GM12878 (cell line): ENCODE results near the gene PIGU. TPM values are rescaled to one million over a fixed set of nuclear protein-coding genes. Genes with fewer than 3 reads are reported as not detected.

Source experiments
- ATAC-seq: fragments of 200-7000 bp; cut with Tn5 transposase; 3 replicates; pipeline ENCODE4 v1.9.1; 2020; ENCODE audit warnings: mild to moderate bottlenecking, moderate library complexity
- BruUV-seq: library from RNA; stranded (reverse); fragments of 400-500 nt; replicated peaks from 2 replicates; lab custom pipeline; 2021; lab: Mats Ljungman, UMichigan
- CTCF ChIA-PET: fragments of 300-600 bp; sonication (Branson Sonifier 250); formaldehyde crosslinking; extraction: SDS; loops from one replicate; lab custom pipeline; 2021; ENCODE audit warnings: inconsistent platforms; lab: Yijun Ruan, JAX
- POLR2A ChIA-PET: fragments of 350-600 bp; formaldehyde crosslinking; extraction: SDS; loops from one replicate; lab custom pipeline; 2021; ENCODE audit warnings: inconsistent platforms; lab: Charles Lee
- RAD21 ChIA-PET: fragments of 300-600 bp; sonication (Branson Sonifier 250); formaldehyde crosslinking; loops from one replicate; lab custom pipeline; 2023; ENCODE audit warnings: antibody characterized with exemption; ENCODE audit not compliant: unreplicated experiment; lab: Charles Lee
- SMC1A ChIA-PET: fragments of 300-600 bp; sonication (Branson Sonifier 250); formaldehyde crosslinking; loops from one replicate; lab custom pipeline; 2023; ENCODE audit not compliant: unreplicated experiment, uncharacterized antibody; lab: Charles Lee
- DNase-seq: peaks from one replicate; pipeline ENCODE4 v3.0.0-alpha.2; 2011; ENCODE audit warnings: low read depth, low spot score
- FAIRE-seq: peaks from 3 replicates; lab custom pipeline; 2011; peaks lifted over from hg19 to GRCh38; lab: Jason Lieb, UNC
- H2AFZ ChIP-seq: 2 replicates; pipeline ENCODE4 v1.6.0; 2011; ENCODE audit warnings: low read depth, low read length, control low read depth; ENCODE audit not compliant: control insufficient read depth
- H3K27ac ChIP-seq: 2 replicates; pipeline ENCODE4 v1.5.1; 2011; ENCODE audit warnings: control low read depth; ENCODE audit not compliant: control insufficient read depth, insufficient read depth
- H3K27me3 ChIP-seq, 2 experiments: replicated peaks in 1 of 2; 2 replicates each; pipeline versions ENCODE4 v1.6.0 to v1.6.1; 2011; ENCODE audit warnings: low read length in 1 of 2; ENCODE audit not compliant: control insufficient read depth in 2 of 2, insufficient read depth in 2 of 2
- H3K36me3 ChIP-seq, 2 experiments: 2 replicates each; pipeline ENCODE4 v1.5.1; 2011; ENCODE audit warnings: low read length in 1 of 2; ENCODE audit not compliant: control insufficient read depth in 2 of 2, insufficient read depth in 2 of 2
- H3K4me1 ChIP-seq: 2 replicates; pipeline ENCODE4 v1.6.1; 2011; ENCODE audit warnings: mild to moderate bottlenecking, low read length, moderate library complexity, mixed read lengths; ENCODE audit not compliant: control insufficient read depth, insufficient read depth
- H3K4me2 ChIP-seq: 2 replicates; pipeline ENCODE4 v1.6.0; 2011; ENCODE audit warnings: control low read depth; ENCODE audit not compliant: control insufficient read depth, insufficient read depth
- H3K4me3 ChIP-seq: fragments of 200-600 bp; sonication (generic); 2 replicates; pipeline ENCODE4 v1.5.1; 2016
- H3K79me2 ChIP-seq: 2 replicates; pipeline ENCODE4 v1.6.0; 2011; ENCODE audit warnings: low read length; ENCODE audit not compliant: control insufficient read depth, insufficient read depth
- H3K9ac ChIP-seq: 2 replicates; pipeline ENCODE4 v1.8.0; 2011; ENCODE audit warnings: low read length, control low read depth, mixed read lengths; ENCODE audit not compliant: control insufficient read depth, insufficient read depth
- H3K9me3 ChIP-seq: replicated peaks from 3 replicates; pipeline ENCODE4 v1.5.1; 2011; ENCODE audit warnings: mild to moderate bottlenecking, low read length; ENCODE audit not compliant: control insufficient read depth, insufficient read depth
- H4K20me1 ChIP-seq: 2 replicates; pipeline ENCODE4 v1.6.0; 2011; ENCODE audit not compliant: control insufficient read depth, insufficient read depth
- BCL3 ChIP-seq: IDR thresholded peaks from 2 replicates; pipeline ENCODE4 v1.6.1; 2011; ENCODE audit warnings: borderline replicate concordance, low read depth, mild to moderate bottlenecking, moderate library complexity, low read length; ENCODE audit not compliant: insufficient read depth, poor library complexity, severe bottlenecking
- BMI1 ChIP-seq: fragments of 450-650 bp; IDR thresholded peaks from 2 replicates; pipeline ENCODE4 v1.6.1; 2016; ENCODE audit warnings: mild to moderate bottlenecking, moderate library complexity, borderline replicate concordance
- CBX3 ChIP-seq: fragments of 200-600 bp; sonication (generic); IDR thresholded peaks from 2 replicates; pipeline ENCODE4 v1.6.1; 2016; ENCODE audit warnings: low read depth, borderline replicate concordance
- CEBPZ ChIP-seq: fragments of 150-350 bp; IDR thresholded peaks from 2 replicates; pipeline ENCODE4 v1.6.1; 2016; ENCODE audit warnings: low read depth, low read length
- CHD1 ChIP-seq: IDR thresholded peaks from 2 replicates; pipeline ENCODE4 v1.6.1; 2012; ENCODE audit warnings: low read depth, low read length, improper control_type of control experiment
- CHD4 ChIP-seq: fragments of 200-600 bp; sonication (generic); IDR thresholded peaks from 2 replicates; pipeline ENCODE4 v1.6.1; 2016; ENCODE audit warnings: mild to moderate bottlenecking
- CREB1 ChIP-seq: IDR thresholded peaks from 2 replicates; pipeline ENCODE4 v1.6.1; 2012; ENCODE audit warnings: low read depth, mild to moderate bottlenecking, inconsistent platforms
- CREM ChIP-seq: IDR thresholded peaks from 2 replicates; pipeline ENCODE4 v1.6.1; 2014; ENCODE audit warnings: antibody characterized with exemption, low read depth
- DPF2 ChIP-seq: fragments of 450-650 bp; IDR thresholded peaks from 2 replicates; pipeline ENCODE4 v1.6.1; 2017; ENCODE audit warnings: mild to moderate bottlenecking
- ESRRA ChIP-seq: IDR thresholded peaks from 2 replicates; pipeline ENCODE4 v1.6.1; 2012; ENCODE audit warnings: mild to moderate bottlenecking, low read length, improper control_type of control experiment
- ETV6 ChIP-seq, 2 experiments: fragments of 450-650 bp in 1 of 2; IDR thresholded peaks in 1 of 2; conservative IDR thresholded peaks in 1 of 2; 2 replicates each; pipeline ENCODE4 v1.6.1; 2014; ENCODE audit warnings: antibody characterized with exemption in 1 of 2, borderline replicate concordance in 1 of 2, low read depth in 1 of 2, mild to moderate bottlenecking in 1 of 2, moderate library complexity in 1 of 2
- MAX ChIP-seq: IDR thresholded peaks from 2 replicates; pipeline ENCODE4 v1.6.1; 2012; ENCODE audit warnings: low read depth, low read length, improper control_type of control experiment
- POLR2AphosphoS5 ChIP-seq: IDR thresholded peaks from 2 replicates; pipeline ENCODE4 v1.6.1; 2011; ENCODE audit warnings: mild to moderate bottlenecking, low read length, inconsistent platforms
- TARDBP ChIP-seq: IDR thresholded peaks from 2 replicates; pipeline ENCODE4 v1.6.1; 2016; ENCODE audit warnings: borderline replicate concordance
- TBL1XR1 ChIP-seq: IDR thresholded peaks from 2 replicates; pipeline ENCODE4 v1.6.1; 2012; ENCODE audit warnings: low read depth, low read length, improper control_type of control experiment
- YY1 ChIP-seq: IDR thresholded peaks from 2 replicates; pipeline ENCODE4 v1.6.1; 2011; ENCODE audit warnings: low read depth, mild to moderate bottlenecking, low read length
- WGBS: methylation state at CpG from one replicate; pipeline ENCODE4 v1.1.6; 2016; ENCODE audit warnings: low lambda C conversion rate; ENCODE audit not compliant: insufficient replicate concordance, insufficient coverage; ENCODE audit errors: missing lambda C conversion rate; 5-methylcytosine and 5-hydroxymethylcytosine counted together
- in situ Hi-C: fragments of 300-500 bp; cut with MboI; formaldehyde crosslinking; loops from 9 replicates; pipeline ENCODE4 v1.14.3; 2018; ENCODE audit warnings: mixed read lengths
- intact Hi-C: fragments of 100-400 bp; cut with micrococcal nuclease; formaldehyde crosslinking; loops from one replicate; pipeline ENCODE4 v1.14.2; 2022; ENCODE audit not compliant: unreplicated experiment
- polyA plus RNA-seq, 11 experiments: library from polyadenylated mRNA; depleted of rRNA in 4 of 11; unstranded in 6 of 11; stranded (reverse) in 5 of 11; fragments of >200 nt; fragmentation: Nextera tagmentation in 4 of 11; fragmentation: Illumina TruSeq in 1 of 11; extraction: Ambion mirVana in 4 of 11; extraction: Trizol in 1 of 11; gene quantifications; 1 replicate in 1 of 11; 2 replicates in 10 of 11; pipeline versions ENCODE4 v1.2.1 to v1.2.3, GENCODE V29; 2011 to 2016; ENCODE audit warnings: inconsistent platforms in 2 of 11, missing spikeins in 2 of 11, low read depth in 1 of 11
- total RNA-seq, 4 experiments: library from RNA; depleted of rRNA in 3 of 4; stranded (reverse); fragments of >200 nt in 3 of 4; fragmentation: Illumina TruSeq in 1 of 4; extraction: Trizol in 1 of 4; gene quantifications; 2 replicates each; pipeline versions ENCODE4 v1.2.1 to v1.2.3, GENCODE V29; 2013 to 2021

PIGU gene
- total and polyA plus RNA-seq, 10 of the 15 experiments (the other 5 are each of a cell fraction or from before 2014, with no cell fraction given) = 4.1 to 88.2 (median 25.0) TPM

GRCh38 chr20:34626992-34627391 lies 49.9 kb downstream of the PIGU start:
- CTCF ChIA-PET = interaction anchor here (0.6 to 1.5 kb wide), 2 partner anchors 143 to 205 kb away, joined by 3 to 4 read pairs; no protein-coding TSS in a partner anchor
- TF ChIP-seq YY1 (no peak), ESRRA (no peak), CBX3 (no peak), POLR2AphosphoS5 (no peak), ETV6 (conservative IDR thresholded peaks at IDR 0.05 in 1 of 2, IDR thresholded peaks at IDR 0.05 in 1 of 2; ENCODE audit: borderline replicate concordance in 1 of 2, low read depth in 1 of 2) (no peak), DPF2 (no peak), CHD1 (no peak), BMI1 (no peak), TBL1XR1 (no peak), MAX (no peak), CHD4 (no peak), CEBPZ (no peak), CREB1 (no peak), TARDBP (no peak), BCL3 (no peak), CREM (no peak)

More at GRCh38 chr20:34626992-34627391, 49.9 kb downstream of the PIGU start:
- RAD21 ChIA-PET = interaction anchor here (1.9 kb wide), 1 partner anchor 143 kb away, joined by 8 read pairs; no protein-coding TSS in a partner anchor
- 100% methylated on average over 2 of the region's 2 CpGs for WGBS
- no peak for DNase-seq
- BruUV-seq = no TSS peak
- in situ Hi-C loops (no loop called here), intact Hi-C loops (no loop called here)
- no peak for FAIRE-seq
- no peaks in the 10 kb centered on the region for H3K9me3 ChIP-seq
- H3K4me3 ChIP-seq = no peak overlapping the region
- H3K27ac ChIP-seq = no peak overlapping the region
- H3K9ac ChIP-seq = no peak overlapping the region
- H3K4me2 ChIP-seq = no peak overlapping the region
- no peaks in the 10 kb centered on the region for H3K79me2 ChIP-seq
- H3K4me1 ChIP-seq = peaks cover 5% of the 10 kb centered on the region
- H4K20me1 ChIP-seq = no peaks in the 10 kb centered on the region
- SMC1A ChIA-PET = no interaction called here
- ATAC-seq = no peak
- H3K36me3 ChIP-seq = no peaks in the 10 kb centered on the region; a peak in 3 of 4 replicates
- H3K27me3 ChIP-seq = no peaks in the 10 kb centered on the region
- POLR2A ChIA-PET = no interaction called here
- H2AFZ ChIP-seq = no peak overlapping the region
